H1 (cell line): Measurements from ENCODE around the gene TRMT44. TPM values are rescaled to one million over a fixed set of nuclear protein-coding genes. Genes with fewer than 3 reads are reported as not detected.

Experiments used
- CTCF ChIA-PET: fragments of 300-600 bp; sonication (Branson Sonifier 250); formaldehyde crosslinking; loops from one replicate; lab custom pipeline; 2021; ENCODE audit not compliant: partially characterized antibody; lab: Charles Lee
- POLR2A ChIA-PET: fragments of 300-600 bp; sonication (Branson Sonifier 250); formaldehyde crosslinking; loops from one replicate; lab custom pipeline; 2021; ENCODE audit warnings: inconsistent platforms; ENCODE audit not compliant: partially characterized antibody; lab: Charles Lee
- DNase-seq, 2 experiments: peaks; one replicate each; pipeline versions ENCODE4 v3.0.0 to v3.0.0-alpha.2; 2010 to 2022; ENCODE audit warnings: low spot score in 2 of 2, low read depth in 1 of 2, mixed read lengths in 1 of 2
- FAIRE-seq: peaks from 2 replicates; lab custom pipeline; 2011; peaks lifted over from hg19 to GRCh38; lab: Jason Lieb, UNC
- H2AFZ ChIP-seq: 2 replicates; pipeline ENCODE4 v1.8.1; 2012; ENCODE audit warnings: low read length, inconsistent platforms
- H2AK5ac ChIP-seq: 2 replicates; pipeline ENCODE4 v1.6.1; 2013; ENCODE audit warnings: low read depth, low read length
- H2BK120ac ChIP-seq: replicated peaks from 2 replicates; pipeline ENCODE3; 2013; ENCODE audit warnings: low read depth, low read length, inconsistent platforms
- H2BK12ac ChIP-seq: 2 replicates; pipeline ENCODE4 v1.6.1; 2013; ENCODE audit warnings: low read depth, low read length
- H2BK15ac ChIP-seq: 2 replicates; pipeline ENCODE4 v1.6.1; 2013; ENCODE audit warnings: low read length
- H2BK20ac ChIP-seq: 2 replicates; pipeline ENCODE4 v1.6.1; 2013; ENCODE audit warnings: low read length
- H2BK5ac ChIP-seq: 2 replicates; pipeline ENCODE4 v1.6.1; 2013; ENCODE audit warnings: low read depth, low read length
- H3K14ac ChIP-seq: 2 replicates; pipeline ENCODE4 v1.6.1; 2013; ENCODE audit warnings: inconsistent platforms; ENCODE audit not compliant: insufficient read length
- H3K18ac ChIP-seq: 2 replicates; pipeline ENCODE4 v1.6.1; 2013; ENCODE audit warnings: low read length; ENCODE audit errors: extremely low read depth
- H3K23ac ChIP-seq: 2 replicates; pipeline ENCODE4 v1.6.1; 2013; ENCODE audit warnings: inconsistent platforms; ENCODE audit not compliant: insufficient read length
- H3K23me2 ChIP-seq: 2 replicates; pipeline ENCODE4 v1.6.1; 2013; ENCODE audit warnings: low read depth, low read length
- H3K27ac ChIP-seq: 2 replicates; pipeline ENCODE4 v1.6.1; 2011; ENCODE audit warnings: low read depth, low read length, inconsistent platforms
- H3K27me3 ChIP-seq, 4 experiments: replicated peaks in 1 of 4; 1 replicate in 1 of 4; 2 replicates in 3 of 4; pipeline versions ENCODE4 v1.6.1 to v1.8.1; 2011 to 2013; ENCODE audit warnings: low read length in 3 of 4, mild to moderate bottlenecking in 3 of 4, inconsistent platforms in 2 of 4, mixed read lengths in 2 of 4, moderate library complexity in 1 of 4; ENCODE audit not compliant: control insufficient read depth in 3 of 4, insufficient read depth in 3 of 4; ENCODE audit errors: extremely low read depth in 1 of 4
- H3K36me3 ChIP-seq, 4 experiments: 2 replicates each; pipeline versions ENCODE4 v1.6.1 to v1.8.1; 2011 to 2013; ENCODE audit warnings: mild to moderate bottlenecking in 4 of 4, low read length in 3 of 4, moderate library complexity in 2 of 4, control low read depth in 1 of 4, inconsistent platforms in 1 of 4; ENCODE audit not compliant: insufficient read depth in 4 of 4, control insufficient read depth in 2 of 4
- H3K4ac ChIP-seq: replicated peaks from 2 replicates; pipeline ENCODE3; 2013; ENCODE audit warnings: low read length, low read depth, mixed read lengths, inconsistent platforms; ENCODE audit not compliant: insufficient read length
- H3K4me1 ChIP-seq, 4 experiments: replicated peaks in 1 of 4; 1 replicate in 1 of 4; 2 replicates in 3 of 4; pipeline versions ENCODE4 v1.6.1 to v1.8.1; 2011 to 2013; ENCODE audit warnings: low read length in 3 of 4, inconsistent platforms in 2 of 4, mixed read lengths in 1 of 4; ENCODE audit not compliant: insufficient read depth in 4 of 4, control insufficient read depth in 3 of 4
- H3K4me2 ChIP-seq, 2 experiments: 2 replicates each; pipeline versions ENCODE4 v1.6.1 to v1.8.1; 2011 to 2013; ENCODE audit warnings: low read depth in 2 of 2, low read length in 2 of 2, control low read depth in 1 of 2, inconsistent platforms in 1 of 2, mild to moderate bottlenecking in 1 of 2; ENCODE audit not compliant: insufficient read depth in 1 of 2
- H3K4me3 ChIP-seq, 4 experiments: fragments of 200-600, 300-600 bp in 1 of 4; sonication (generic), shearing (Covaris generic), sonication (Bioruptor Twin) in 1 of 4; 2 replicates each; pipeline versions ENCODE4 v1.5.1 to v1.8.1; 2011 to 2016; ENCODE audit warnings: low read length in 4 of 4, low read depth in 3 of 4, control low read depth in 2 of 4, inconsistent platforms in 2 of 4, mild to moderate bottlenecking in 2 of 4, mixed read lengths in 1 of 4, moderate library complexity in 1 of 4; ENCODE audit not compliant: insufficient read depth in 2 of 4; ENCODE audit errors: extremely low read depth in 1 of 4
- H3K56ac ChIP-seq: replicated peaks from 2 replicates; pipeline ENCODE3; 2013; ENCODE audit warnings: low read depth, mild to moderate bottlenecking, mixed read lengths, low read length, inconsistent platforms; ENCODE audit not compliant: insufficient read length
- H3K79me1 ChIP-seq: 2 replicates; pipeline ENCODE4 v1.6.1; 2013; ENCODE audit warnings: low read depth, low read length, control low read depth
- H3K79me2 ChIP-seq, 2 experiments: 2 replicates each; pipeline versions ENCODE4 v1.6.1 to v1.8.1; 2012 to 2013; ENCODE audit warnings: low read length in 2 of 2, mild to moderate bottlenecking in 2 of 2, inconsistent platforms in 1 of 2; ENCODE audit not compliant: insufficient read depth in 2 of 2, control insufficient read depth in 1 of 2
- H3K9ac ChIP-seq, 4 experiments: replicated peaks in 1 of 4; 1 replicate in 1 of 4; 2 replicates in 3 of 4; pipeline versions ENCODE4 v1.6.1 to v1.8.1; 2011 to 2013; ENCODE audit warnings: low read depth in 3 of 4, low read length in 3 of 4, control low read depth in 2 of 4, mild to moderate bottlenecking in 2 of 4, moderate library complexity in 2 of 4, inconsistent platforms in 1 of 4; ENCODE audit errors: extremely low read depth in 1 of 4
- H3K9me3 ChIP-seq, 2 experiments: 2 replicates each; pipeline versions ENCODE4 v1.6.1 to v1.8.1; 2012 to 2013; ENCODE audit warnings: mild to moderate bottlenecking in 2 of 2, moderate library complexity in 2 of 2, control low read depth in 1 of 2, inconsistent platforms in 1 of 2, low read depth in 1 of 2, low read length in 1 of 2, mixed read lengths in 1 of 2; ENCODE audit not compliant: insufficient read depth in 2 of 2
- H4K20me1 ChIP-seq, 2 experiments: replicated peaks in 1 of 2; 2 replicates each; pipeline versions ENCODE3 to v1.8.1; 2011 to 2013; ENCODE audit warnings: inconsistent platforms in 2 of 2, low read length in 2 of 2, mild to moderate bottlenecking in 1 of 2; ENCODE audit not compliant: insufficient read depth in 2 of 2, control insufficient read depth in 1 of 2
- H4K5ac ChIP-seq: 2 replicates; pipeline ENCODE4 v1.6.1; 2013; ENCODE audit warnings: low read length, low read depth, mixed read lengths, inconsistent platforms; ENCODE audit not compliant: insufficient read length
- H4K8ac ChIP-seq: 2 replicates; pipeline ENCODE4 v1.8.0; 2013; ENCODE audit warnings: mild to moderate bottlenecking, moderate library complexity, low read length, inconsistent platforms; ENCODE audit not compliant: insufficient read depth; ENCODE audit errors: extremely low read depth
- H4K91ac ChIP-seq: replicated peaks from 2 replicates; pipeline ENCODE3; 2013; ENCODE audit warnings: low read length, mixed read lengths, inconsistent platforms; ENCODE audit not compliant: insufficient read length
- BACH1 ChIP-seq: IDR thresholded peaks from 2 replicates; pipeline ENCODE4 v1.6.1; 2012; ENCODE audit warnings: low read length, improper control_type of control experiment
- FOSL1 ChIP-seq: IDR thresholded peaks from 2 replicates; pipeline ENCODE4 v1.6.1; 2011; ENCODE audit warnings: mild to moderate bottlenecking, low read depth, low read length, moderate library complexity; ENCODE audit not compliant: insufficient read depth
- HDAC2 ChIP-seq, 2 experiments: fragments of 300-600 bp in 1 of 2; sonication (generic) in 1 of 2; IDR thresholded peaks; 2 replicates each; pipeline ENCODE4 v1.6.1; 2011 to 2012; ENCODE audit warnings: low read depth in 2 of 2, low read length in 2 of 2, mild to moderate bottlenecking in 2 of 2, moderate library complexity in 2 of 2, borderline replicate concordance in 1 of 2, inconsistent platforms in 1 of 2
- HDAC6 ChIP-seq: IDR thresholded peaks from one replicate; pipeline ENCODE4 v1.7.1; 2012; ENCODE audit warnings: low read depth, mild to moderate bottlenecking, inconsistent platforms, low read length, moderate library complexity
- NRF1 ChIP-seq: IDR thresholded peaks from 2 replicates; pipeline ENCODE4 v1.6.1; 2011; ENCODE audit warnings: mild to moderate bottlenecking, low read depth, low read length, improper control_type of control experiment
- PHF8 ChIP-seq: fragments of 200-600 bp; sonication (generic); conservative IDR thresholded peaks from 2 replicates; pipeline ENCODE4 v1.7.1; 2012; ENCODE audit warnings: low read depth, mild to moderate bottlenecking, inconsistent platforms, low read length, moderate library complexity
- POU5F1 ChIP-seq: IDR thresholded peaks from 2 replicates; pipeline ENCODE4 v1.6.1; 2011; ENCODE audit warnings: low read depth, mild to moderate bottlenecking, low read length, moderate library complexity
- RXRA ChIP-seq: IDR thresholded peaks from 2 replicates; pipeline ENCODE4 v1.6.1; 2011; ENCODE audit warnings: low read depth, mild to moderate bottlenecking, low read length, moderate library complexity; ENCODE audit not compliant: insufficient read depth
- TAF7 ChIP-seq: optimal IDR thresholded peaks from 2 replicates; pipeline ENCODE3; 2011; ENCODE audit warnings: low read depth, mild to moderate bottlenecking, inconsistent platforms, low read length, moderate library complexity, borderline replicate concordance
- TCF12 ChIP-seq: IDR thresholded peaks from 2 replicates; pipeline ENCODE4 v1.6.1; 2011; ENCODE audit warnings: low read depth, mild to moderate bottlenecking, low read length
- YY1 ChIP-seq: IDR thresholded peaks from 2 replicates; pipeline ENCODE4 v1.6.1; 2011; ENCODE audit warnings: low read depth, mild to moderate bottlenecking, low read length
- WGBS, 2 experiments: shearing (Covaris generic) in 1 of 2; methylation state at CpG; one replicate each; pipeline versions ENCODE4 v1.1.6 to v1.1.7; 2013 to 2015; ENCODE audit warnings: low lambda C conversion rate in 2 of 2, mixed read lengths in 2 of 2, inconsistent platforms in 1 of 2, low coverage in 1 of 2, missing lambda C conversion rate in 1 of 2; ENCODE audit not compliant: insufficient replicate concordance in 2 of 2, insufficient coverage in 1 of 2, insufficient read length in 1 of 2; ENCODE audit errors: extremely low coverage in 1 of 2, missing lambda C conversion rate in 1 of 2; 5-methylcytosine and 5-hydroxymethylcytosine counted together
- polyA plus RNA-seq, 7 experiments: library from polyadenylated mRNA; depleted of rRNA in 3 of 7; stranded (reverse) in 5 of 7; unstranded in 2 of 7; fragments of >200 nt in 5 of 7; fragments of 200-250 nt in 2 of 7; gene quantifications; 1 replicate in 5 of 7; 2 replicates in 1 of 7; 4 replicates in 1 of 7; pipeline versions ENCODE4 v1.2.1 to v1.2.3, GENCODE V29; 2011 to 2013; ENCODE audit warnings: missing spikeins in 2 of 7, mixed read lengths in 2 of 7
- total RNA-seq: library from RNA; stranded (reverse); fragmentation: NEBNext Ultra II Directional; extraction: Animal tissue kit (Norgen Biotek cat#: 25700); gene quantifications from 2 replicates; pipeline ENCODE4 v1.2.1, GENCODE V29; 2021

Gene TRMT44
- total and polyA plus RNA-seq, 2 of the 8 experiments (the other 6 are each of a cell fraction or from before 2014, with no cell fraction given): 8.6 to 23.9 TPM

GRCh38 chr4:8480221-8480620, 39.6 kb downstream of the TRMT44 start:
- no peaks in the 10 kb centered on the region for H3K9me3 ChIP-seq
- H3K27me3 ChIP-seq: no peaks in the 10 kb centered on the region
- H4K20me1 ChIP-seq: peaks cover 0 to 5% of the 10 kb centered on the region in 2 experiments
- H3K79me1 ChIP-seq: no peaks in the 10 kb centered on the region
- H2BK5ac ChIP-seq: no peak overlapping the region
- H3K23me2 ChIP-seq: no peaks in the 10 kb centered on the region
- H3K4ac ChIP-seq: no peak overlapping the region
- H3K14ac ChIP-seq: no peak overlapping the region
- H3K27ac ChIP-seq: no peak overlapping the region
- no peak overlapping the region for H2BK15ac ChIP-seq
- peaks cover 0 to 3% (median 0%) of the 10 kb centered on the region in 4 experiments; a peak in 2 of 7 replicates for H3K4me1 ChIP-seq
- no peaks in the 10 kb centered on the region for H3K79me2 ChIP-seq
- no peak overlapping the region for H4K91ac ChIP-seq
- no peak overlapping the region for H3K23ac ChIP-seq
- CTCF ChIA-PET: interaction anchor here (1.0 to 5.3 kb wide), 11 partner anchors 11 to 1538 kb away, joined by 3 to 22 read pairs (median 4); no protein-coding TSS in a partner anchor
- H3K36me3 ChIP-seq: peaks cover 0 to 7% (median 4%) of the 10 kb centered on the region in 4 experiments; a peak in 4 of 8 replicates
- POLR2A ChIA-PET: interaction anchor here (0.9 kb wide), 1 partner anchor 14 kb away, joined by 3 read pairs; no protein-coding TSS in a partner anchor
- H2BK12ac ChIP-seq: no peak overlapping the region
- H3K4me3 ChIP-seq: no peak overlapping the region
- H2BK120ac ChIP-seq: no peak overlapping the region
- H2AK5ac ChIP-seq: no peak overlapping the region
- H2AFZ ChIP-seq: no peak overlapping the region
- no peak overlapping the region for H3K4me2 ChIP-seq
- WGBS, 2 experiments: 88% methylated on average over 11 of the region's 11 CpGs; no CpG with 5 or more reads in 1 of the 2 experiments
- no peak overlapping the region for H4K5ac ChIP-seq
- no peak overlapping the region for H3K9ac ChIP-seq
- H3K18ac ChIP-seq: no peak overlapping the region
- H4K8ac ChIP-seq: no peak overlapping the region
- H3K56ac ChIP-seq: no peak overlapping the region
- H2BK20ac ChIP-seq: peak overlapping the region; percentile 21; the same call in 1 of the 2 replicates
- DNase-seq (no peak), FAIRE-seq (no peak)
- TF ChIP-seq NRF1 (no peak), POU5F1 (no peak), PHF8 (no peak), RXRA (no peak), BACH1 (no peak), FOSL1 (no peak), TAF7 (no peak), HDAC6 (no peak), HDAC2 (IDR thresholded peaks at IDR 0.05; ENCODE audit: borderline replicate concordance in 1 of 2, low read depth in 2 of 2, low read length in 2 of 2) (no peak), YY1 (no peak), TCF12 (no peak)
